ENCODE results near the gene DMAP1.

Gene DMAP1

GRCh38 chr1:44256762-44257554, 43.7 kb downstream of the DMAP1 start:
- FAIRE-seq: no peak

DNA sequence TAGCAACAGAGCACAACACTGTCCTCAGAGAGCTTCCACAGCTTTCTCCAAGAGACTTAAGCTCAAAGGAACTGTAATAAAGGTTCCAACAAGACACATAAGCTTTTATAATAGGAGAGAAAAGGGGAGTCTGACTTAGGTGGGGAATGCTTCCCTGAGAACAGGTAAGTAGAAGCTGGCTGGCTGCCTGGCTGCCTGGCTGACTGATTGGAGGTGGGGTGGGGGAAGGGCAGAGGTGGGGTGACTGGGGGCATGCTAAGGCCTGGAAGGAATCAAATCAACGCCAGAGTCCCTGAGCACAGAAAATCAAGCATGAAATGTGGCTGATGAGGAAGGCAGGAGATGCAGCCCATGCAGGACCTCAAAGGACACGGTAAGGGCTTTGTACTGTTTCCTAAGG, 45.8 kb downstream of the DMAP1 start:
- no peak for FAIRE-seq

GRCh38 chr1:44260792-44261170, 47.5 kb downstream of the DMAP1 start:
- FAIRE-seq: no peak

GRCh38 chr1:44261171-44261817, 48.0 kb downstream of the DMAP1 start:
- FAIRE-seq: no peak

DNA sequence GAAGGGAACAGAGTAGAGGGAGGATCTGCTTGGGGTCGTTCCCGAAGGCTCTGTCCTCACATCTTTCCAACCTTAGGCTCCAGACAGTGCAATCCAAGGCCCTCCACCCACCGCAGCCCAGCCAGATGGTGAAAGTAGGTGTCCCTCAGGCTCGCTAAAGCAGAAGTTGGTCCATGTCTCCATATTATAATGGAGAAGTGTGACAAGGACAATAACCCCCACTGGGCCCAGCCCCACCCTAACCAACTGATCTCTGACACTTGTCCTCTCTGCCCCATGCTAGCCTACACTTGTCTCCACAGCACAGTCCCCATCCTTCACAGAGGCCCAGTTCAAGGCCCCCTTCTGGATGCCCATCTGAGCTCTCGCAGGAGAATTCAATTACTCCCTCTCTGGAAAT, 48.7 kb downstream of the DMAP1 start:
- no peak for FAIRE-seq

GRCh38 chr1:44262414-44262813, 49.1 kb downstream of the DMAP1 start:
- FAIRE-seq: no peak

GRCh38 chr1:44262816-44263567, 49.7 kb downstream of the DMAP1 start:
- no peak for FAIRE-seq

GRCh38 chr1:44263568-44264450, 50.5 kb downstream of the DMAP1 start:
- no peak for FAIRE-seq

DNA sequence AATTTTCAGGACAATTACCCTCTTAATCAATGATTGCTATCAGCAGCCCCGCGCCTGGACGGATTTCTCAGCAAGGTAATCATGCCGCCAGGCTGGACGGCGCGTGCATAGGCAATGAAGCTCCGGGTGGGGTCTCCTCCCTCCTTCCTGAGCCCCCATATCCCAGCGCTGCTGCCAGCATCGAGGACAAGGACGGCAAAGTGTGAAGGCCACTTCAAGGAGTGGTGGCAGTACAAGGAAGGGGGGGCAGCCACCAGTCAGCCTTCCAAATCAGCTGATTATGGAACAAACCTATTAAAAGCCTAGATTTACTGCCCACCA, 51.1 kb downstream of the DMAP1 start:
- no peak for FAIRE-seq

DNA sequence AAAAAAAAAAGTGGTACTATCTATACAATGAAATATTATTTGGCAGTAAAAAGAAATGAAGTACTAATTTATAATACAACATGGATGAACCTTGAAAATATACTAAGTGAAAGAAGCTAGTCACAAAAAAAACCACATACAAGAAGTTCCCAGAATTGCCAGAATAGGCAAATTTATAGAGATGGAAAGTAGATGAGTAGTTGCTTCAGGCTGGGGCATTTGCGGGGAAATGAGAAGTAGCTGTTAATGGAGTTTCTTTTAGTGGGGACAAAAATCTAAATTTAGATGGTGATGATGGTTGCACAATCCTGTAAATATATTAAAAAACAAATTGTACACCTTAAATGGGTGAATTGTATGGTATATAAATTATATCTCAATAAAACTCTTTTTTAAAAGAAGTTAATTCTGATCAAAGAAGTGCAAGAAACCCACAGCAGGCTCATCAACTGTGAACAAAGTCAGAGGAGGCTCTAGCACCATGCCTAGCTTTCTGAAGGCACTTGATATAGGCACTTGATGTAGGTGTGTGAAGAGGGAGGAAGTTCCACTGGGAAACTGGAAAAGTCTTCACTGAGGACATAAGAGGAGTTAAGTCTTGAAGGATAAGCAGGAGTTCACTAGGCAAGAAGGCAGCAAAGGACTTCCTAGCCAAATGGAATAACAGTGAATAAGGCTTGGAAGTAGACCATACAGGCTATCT, 52.5 kb downstream of the DMAP1 start:
- FAIRE-seq: no peak

DNA sequence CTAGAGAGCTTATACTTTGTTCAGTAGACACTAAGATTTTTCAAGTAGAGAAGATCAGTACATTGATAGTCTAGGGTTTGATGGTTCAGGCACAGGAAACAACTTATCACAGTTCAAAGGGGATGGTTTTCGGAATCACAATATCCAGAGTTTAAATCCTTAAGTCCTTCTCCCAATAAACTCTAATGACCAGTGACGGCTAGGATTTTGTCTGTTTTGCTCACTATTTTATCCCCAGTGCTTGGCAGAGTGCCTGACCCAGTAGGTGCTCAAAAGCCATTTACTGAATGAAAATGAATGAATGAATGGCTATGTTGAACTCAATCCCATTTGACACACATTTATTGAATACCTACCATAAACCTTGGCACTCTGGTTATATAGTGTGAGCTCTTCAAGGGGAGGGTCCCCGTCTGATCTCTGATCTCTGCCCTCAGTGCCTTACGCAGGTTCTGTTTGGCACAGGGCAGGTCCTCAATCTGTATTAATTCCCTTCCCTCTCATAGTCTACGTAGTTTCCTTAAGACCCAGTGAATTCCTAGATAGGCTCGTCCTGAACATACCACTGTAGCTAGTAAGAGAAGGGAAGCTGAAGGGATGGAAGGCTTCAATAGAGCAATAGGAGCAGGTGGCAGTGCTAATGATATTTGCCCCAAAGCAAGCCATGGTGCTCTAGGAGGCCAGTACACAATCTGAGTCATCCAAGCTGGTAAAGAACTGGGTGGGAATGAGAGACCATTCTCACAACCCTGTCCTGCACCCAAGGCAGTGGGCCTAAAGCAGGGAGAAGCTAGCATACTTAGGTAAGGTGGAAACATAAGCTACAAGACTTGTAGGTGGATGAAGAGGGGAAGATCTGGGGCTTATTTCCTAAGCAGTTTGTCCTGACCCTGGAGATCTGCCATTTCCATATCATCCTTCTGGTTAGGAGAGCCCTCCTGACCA, 53.4 kb downstream of the DMAP1 start:
- peak; percentile 10 for FAIRE-seq

- FAIRE-seq: no peak
Measured at GRCh38 chr1:44267438-44267837, 54.2 kb downstream of the DMAP1 start.

GRCh38 chr1:44268054-44268453, 54.8 kb downstream of the DMAP1 start:
- no peak for FAIRE-seq
